OCI-M1 (cell line): ENCODE results near the gene SCN9A.

Source experiments
- DNase-seq: peaks from one replicate; lab custom pipeline; 2025; lab: John Stamatoyannopoulos, UW

Gene SCN9A

DNA sequence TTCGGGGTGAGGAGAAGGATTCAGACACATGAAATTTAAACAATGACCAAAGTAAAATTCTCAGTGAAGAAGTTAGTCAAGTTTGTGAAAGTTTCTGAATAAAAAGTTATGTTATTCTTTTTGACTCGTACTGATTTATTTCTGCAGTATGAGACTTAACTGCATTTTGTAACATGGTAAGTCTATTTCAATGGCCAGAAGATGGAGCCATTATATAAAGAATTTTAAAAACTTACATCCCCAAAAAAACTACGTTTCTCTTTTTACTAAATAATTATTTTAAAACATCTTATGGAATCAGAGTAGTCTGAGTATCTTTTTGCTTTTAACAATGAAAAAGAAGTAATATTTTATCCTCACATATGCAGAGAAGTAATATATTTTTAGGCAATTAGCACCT lies 196.5 kb downstream of the SCN9A start:
- peak; percentile 34 for DNase-seq

DNA sequence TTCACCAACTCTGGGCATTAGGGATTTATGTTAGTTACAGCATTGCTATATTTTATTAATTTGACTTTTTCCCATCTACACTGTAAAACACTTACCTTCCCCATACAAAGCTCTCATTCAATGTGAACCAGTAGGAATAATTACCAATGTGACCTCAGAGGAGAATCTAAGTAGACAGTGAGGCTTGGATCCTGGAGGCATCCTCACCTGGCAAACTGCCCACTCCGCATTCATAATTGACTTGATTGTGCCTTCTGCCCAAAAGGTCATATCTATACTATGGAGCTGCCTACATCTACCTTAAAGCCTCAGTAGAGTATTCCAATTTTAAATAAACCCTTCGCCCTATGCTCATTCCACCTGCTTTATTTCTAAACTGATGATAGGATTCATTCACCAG lies 202.5 kb downstream of the SCN9A start:
- DNase-seq = no peak

DNA sequence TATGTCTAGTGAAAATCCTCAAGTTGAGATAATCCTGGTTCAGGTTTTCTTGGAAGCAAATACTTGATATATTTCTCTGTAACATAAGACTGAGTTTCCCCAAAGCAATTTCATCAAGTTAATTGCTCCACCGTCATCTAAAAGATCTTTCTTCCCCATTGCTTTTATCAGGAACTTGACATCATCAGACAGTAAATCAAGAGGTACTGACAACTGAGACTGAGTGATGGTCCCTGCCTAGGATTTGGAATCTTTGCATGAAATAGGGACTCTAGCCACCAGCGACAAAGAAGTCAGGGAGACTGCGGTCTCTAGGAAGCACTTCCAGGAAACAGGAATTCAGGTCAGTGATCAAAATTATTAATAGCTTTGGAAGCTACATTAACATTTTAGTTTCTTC lies 204.5 kb downstream of the SCN9A start:
- DNase-seq = no peak

DNA sequence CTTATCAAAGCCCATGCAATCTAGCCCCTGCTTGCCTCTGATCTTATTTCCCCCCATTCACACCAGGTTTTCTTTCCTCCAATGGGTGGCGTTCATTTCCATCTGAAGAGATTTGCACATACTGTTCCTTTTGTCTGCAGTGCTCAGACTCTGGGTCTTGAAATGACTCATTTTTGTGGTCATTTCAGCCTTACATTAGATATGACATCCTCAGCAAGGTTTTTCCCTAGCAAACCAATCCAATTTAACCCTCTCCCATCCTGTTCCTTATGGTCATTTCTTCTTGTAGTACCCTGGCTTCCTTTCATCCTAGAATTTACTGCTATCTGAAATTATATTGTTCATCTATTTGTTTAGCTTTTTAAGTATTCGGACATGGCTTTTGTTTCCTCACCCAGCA lies 205.4 kb downstream of the SCN9A start:
- DNase-seq = peak; percentile 38

DNA sequence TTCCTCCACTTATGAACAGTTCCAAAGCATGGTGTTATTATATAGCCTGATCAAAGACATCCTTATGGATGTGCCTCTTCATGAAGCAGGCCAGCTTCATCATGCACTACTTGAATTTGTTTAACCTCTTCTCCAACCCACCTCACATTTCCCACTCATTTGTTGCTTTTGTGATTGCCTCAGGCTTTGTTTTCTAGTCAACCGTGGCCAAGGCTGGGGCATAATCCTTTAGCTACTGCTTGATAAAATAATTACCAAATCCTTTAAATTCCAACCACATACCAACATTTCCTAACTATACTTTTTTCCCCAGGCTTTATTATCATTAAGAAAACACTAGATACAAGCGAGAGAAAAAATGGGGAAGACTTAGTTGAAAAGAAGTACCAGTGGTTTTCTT lies 208.3 kb downstream of the SCN9A start:
- no peak for DNase-seq

DNA sequence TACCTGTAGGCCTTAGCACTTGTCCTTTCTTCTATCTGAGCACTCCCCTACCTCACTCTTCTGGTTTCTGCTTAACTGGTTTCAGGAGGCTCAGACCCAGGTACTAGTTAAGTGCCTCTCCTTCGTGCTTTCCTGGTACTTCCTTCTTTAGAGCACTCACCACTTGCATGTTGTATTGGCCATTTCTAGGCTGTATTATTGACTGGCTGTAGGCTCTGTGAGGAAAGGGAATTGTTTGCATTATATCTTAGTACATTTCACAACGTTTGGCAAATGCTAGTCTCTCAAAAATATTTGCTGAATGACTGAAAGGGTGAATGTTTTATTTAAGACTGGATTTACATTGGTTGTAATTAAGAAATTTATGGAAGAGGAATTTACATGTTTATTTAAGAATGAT lies 212.0 kb downstream of the SCN9A start:
- no peak for DNase-seq

DNA sequence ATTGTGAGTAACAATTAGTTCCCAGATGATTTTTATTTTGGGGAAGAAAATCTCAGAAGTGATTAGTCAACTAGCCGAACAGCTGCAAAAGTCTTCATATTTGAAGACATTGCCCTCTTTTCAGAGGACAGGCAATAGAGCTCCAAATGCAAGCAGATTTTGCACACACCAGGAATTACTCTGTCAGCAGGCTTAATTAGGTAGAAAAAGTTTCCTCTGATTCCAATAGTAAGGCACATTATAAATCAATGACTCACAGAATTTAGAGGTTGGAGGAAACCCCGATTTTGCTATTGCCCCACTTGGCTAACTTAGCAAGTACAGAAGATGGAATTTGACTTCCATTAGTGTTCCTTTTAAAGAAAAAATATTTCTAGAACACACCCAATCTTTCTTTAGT lies 217.2 kb downstream of the SCN9A start:
- no peak for DNase-seq

DNA sequence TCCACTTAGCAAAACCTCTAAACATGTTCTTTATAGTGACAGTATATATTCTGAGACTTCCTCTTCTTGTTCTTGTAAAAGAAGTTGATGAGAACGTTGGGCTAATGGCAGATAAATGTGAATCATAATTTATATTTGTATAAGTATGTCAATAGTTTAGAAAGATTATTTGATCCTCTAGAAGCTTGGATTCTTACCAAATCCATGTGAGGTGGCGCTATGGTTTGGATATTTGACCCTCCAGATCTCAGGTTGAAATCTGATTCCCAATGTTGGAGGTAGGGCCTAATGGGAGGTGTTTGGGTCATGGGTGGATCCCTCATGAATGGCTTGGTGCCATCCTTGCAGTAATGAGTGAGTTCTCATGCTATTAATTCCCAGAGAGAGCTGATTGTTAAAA lies 218.2 kb downstream of the SCN9A start:
- no peak for DNase-seq

DNA sequence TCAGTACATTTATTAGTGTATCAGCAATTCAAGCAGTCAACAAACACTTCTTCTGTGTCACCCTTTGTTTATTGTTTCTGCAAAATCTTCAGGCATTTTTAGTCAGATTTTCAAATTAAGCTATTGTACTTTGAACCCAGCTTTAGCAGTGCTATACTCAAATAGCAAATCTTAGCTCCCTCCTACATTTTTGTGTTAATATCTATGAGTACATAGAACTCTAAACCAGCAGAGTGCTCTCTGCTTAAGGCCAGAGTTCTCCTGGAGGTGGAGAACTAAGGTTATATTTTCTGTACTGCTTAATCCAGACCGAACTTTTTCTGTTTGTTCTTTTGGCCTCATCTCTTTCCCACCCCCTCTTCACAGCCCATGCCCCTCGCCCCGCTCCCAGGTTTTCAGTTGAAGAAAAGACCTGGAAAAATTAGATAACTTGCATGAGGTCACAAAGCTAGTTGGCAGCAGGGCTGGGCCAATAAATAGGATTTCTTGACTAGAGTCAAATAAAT lies 218.7 kb downstream of the SCN9A start:
- DNase-seq = no peak

DNA sequence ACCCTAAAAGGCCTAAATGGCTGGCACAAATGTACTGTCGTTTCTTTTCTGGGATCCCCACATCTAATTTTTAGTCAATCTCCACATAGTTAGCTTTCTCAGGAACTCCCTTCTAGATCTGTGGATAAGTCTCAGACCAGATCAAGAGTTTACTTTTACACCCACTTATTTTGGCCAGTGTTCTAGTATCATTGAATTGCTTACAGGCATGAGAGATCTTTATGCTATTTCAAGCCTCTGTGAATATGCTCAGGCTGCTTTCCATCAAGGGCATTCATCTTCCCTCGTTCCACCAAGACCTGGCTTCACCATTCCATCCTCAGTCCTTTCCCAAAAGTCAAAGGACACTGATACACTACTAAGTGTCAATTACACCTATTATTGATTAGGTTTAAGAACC lies 220.2 kb downstream of the SCN9A start:
- DNase-seq = no peak

DNA sequence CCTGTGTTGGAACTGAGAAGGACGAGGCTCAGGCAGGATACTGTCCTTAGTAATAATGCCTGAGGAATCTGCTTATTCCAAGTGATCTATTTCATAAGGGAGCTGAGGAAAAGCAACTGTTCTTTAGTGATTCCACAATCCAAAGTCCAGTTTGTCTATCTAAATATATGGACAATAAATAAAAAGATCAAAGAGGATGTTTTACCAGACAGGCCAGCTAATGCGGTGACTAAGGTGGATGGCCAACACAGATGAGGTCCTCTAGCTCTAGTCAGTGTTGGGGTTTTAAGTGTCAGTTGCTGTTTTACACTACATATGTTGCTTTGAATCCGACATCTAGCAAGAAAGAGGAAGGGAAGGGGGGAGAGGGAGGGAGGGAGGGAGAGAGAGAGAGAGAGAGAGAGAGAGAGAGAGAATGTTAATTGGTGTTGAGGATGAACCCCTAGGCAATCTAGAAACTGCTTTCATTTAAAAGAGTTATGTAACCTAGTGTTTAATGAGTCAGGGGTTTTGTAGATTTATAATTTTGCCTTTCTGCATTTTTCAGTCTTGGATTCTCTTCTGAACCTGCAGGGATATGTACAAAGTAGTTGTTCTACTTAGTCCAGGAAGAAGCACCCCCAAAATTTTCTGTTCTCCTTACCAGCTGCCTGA lies 220.9 kb downstream of the SCN9A start:
- DNase-seq = no peak

DNA sequence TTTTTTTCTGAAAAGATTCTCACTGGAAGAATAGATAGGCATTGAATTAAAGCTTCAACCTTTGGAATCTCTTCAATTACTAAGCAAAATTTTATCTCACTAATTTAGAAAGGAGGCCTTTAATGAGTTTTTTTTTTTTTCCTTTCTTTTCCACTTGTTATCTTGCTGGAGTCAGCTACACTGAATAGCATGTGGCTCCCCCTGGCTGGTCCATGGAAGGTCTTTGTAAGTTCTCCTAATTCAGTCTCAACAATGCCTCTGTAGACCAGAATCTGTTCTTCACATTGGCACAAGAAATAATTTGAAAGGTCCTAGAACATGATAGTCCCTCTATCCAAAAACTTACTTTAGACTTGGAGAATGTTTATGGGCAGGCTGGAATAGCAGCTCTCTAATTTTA lies 223.7 kb downstream of the SCN9A start:
- DNase-seq = peak; percentile 41

DNA sequence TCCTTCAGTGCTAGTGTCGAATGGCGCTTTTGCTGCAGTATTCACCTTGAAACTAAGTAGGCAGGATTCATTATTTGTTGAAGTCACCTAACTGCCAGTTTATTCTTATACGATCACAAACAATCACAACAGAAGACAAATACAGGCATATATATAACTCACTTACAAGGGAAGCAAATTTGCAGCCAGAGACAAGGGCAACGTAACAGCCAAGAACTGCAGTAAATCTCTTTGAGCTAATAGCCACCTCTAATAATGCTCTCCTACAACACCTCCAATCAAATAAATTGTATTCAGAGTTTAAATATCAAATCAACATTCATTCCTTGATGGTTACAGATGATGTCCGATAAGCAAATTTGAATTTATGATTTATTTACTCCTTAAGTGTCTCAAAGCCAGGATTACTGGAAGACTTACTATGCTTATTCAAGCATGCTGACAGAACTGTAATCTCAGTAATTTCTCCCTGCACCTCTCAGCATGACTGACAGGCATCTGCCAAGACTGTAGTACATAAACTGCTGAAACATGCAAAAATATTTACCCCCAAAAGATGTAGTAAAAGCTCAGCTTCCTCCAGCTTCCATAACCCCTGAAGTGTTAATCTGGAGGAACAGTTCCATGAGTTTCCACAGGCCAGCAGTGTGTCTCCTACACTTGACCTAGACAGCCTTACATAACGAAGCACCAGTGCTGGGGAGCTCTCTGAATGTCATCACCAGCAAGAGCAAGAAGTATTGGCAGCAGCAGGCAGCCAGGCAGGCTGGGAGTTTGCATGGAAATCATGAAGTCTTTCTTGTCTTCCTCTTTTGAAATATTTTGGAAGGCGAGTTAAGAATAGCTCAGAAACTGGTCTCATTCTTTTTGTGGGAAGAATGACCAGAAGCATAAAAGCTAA lies 227.0 kb downstream of the SCN9A start:
- DNase-seq = no peak

DNA sequence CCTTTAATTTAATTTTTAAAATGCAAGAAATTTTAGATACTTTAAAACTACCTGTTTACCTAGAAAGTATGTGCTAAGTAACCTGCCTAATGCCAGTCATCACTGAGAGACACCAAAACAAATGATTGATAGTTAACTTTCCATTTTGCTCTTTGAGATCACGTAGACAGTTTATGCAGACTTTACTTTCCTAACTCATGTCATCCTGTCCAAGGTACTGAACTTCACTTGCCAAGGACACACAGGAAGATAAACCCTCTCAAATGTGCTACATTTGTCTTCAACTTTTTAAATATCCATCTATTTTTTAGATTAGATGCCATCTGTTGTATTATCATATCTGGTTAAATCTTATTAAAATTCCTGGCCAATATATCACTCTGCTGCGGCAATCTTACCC lies 227.9 kb downstream of the SCN9A start:
- no peak for DNase-seq
